ENCODE data around the gene CACNA1B. TPM values are rescaled to one million over a fixed set of nuclear protein-coding genes. Genes with fewer than 3 reads are reported as not detected.

Gene CACNA1B
- total and polyA plus RNA-seq, 10 donors: under 0.01 to 0.09 (median 0.04) TPM; not detected in 4

DNA sequence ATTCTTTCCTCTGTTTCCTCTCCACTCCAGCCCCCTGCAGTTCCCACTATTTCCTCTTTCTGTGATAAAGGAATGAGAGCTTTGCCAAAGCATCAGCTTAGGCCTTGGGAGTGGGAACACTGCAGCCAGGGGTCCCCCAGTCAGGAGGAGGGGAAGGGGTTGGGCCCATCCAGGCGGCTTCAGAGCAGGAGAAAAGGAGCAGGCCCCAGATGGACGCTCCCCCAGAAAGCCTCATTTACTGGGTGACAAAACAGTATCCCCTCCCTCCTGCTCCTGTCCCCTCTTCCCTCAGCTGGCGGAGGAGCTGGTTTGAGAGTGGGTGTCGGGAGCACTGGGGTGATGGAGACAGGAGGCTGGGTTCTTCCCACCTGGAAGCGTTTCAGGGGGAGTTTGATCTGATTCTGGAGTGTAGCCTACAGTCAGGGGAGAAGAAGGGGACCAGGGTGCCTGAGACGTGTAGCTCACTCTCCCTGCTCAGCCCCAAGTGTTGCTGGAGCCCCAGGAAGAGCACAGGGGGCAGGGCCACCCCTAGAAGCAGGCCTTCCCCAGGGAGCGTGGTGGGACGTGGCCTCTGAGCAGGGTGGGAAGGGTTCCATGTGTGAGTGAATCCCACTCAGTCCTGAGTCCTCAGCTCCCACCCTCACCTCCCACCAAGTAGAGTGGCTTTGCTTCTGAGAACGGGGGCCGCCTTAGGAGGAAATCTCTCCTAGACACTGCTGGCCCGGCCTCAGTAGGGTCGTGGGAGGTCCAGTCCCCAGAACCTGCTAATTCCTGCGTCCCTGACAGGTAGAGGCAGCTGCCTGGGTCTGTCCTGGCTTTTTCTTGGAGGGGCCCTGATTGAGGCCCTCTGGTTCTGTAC, 173.1 kb downstream of the CACNA1B start:
- Histone ChIP-seq H3K4me1 (no peaks in the 10 kb centered on the region), H3K4me3 (no peak overlapping the region), H3K27ac (no peak overlapping the region), H3K36me3 (no peaks in the 10 kb centered on the region), H3K9me3 (no peaks in the 10 kb centered on the region), H3K27me3 (replicated peaks in 1 of 7) (peaks cover 0 to 51% (median 4%) of the 10 kb centered on the region in 7 donors)
- TF ChIP-seq POLR2A (IDR thresholded peaks at IDR 0.05): no peak
- TF ChIP-seq, protein P1, sequence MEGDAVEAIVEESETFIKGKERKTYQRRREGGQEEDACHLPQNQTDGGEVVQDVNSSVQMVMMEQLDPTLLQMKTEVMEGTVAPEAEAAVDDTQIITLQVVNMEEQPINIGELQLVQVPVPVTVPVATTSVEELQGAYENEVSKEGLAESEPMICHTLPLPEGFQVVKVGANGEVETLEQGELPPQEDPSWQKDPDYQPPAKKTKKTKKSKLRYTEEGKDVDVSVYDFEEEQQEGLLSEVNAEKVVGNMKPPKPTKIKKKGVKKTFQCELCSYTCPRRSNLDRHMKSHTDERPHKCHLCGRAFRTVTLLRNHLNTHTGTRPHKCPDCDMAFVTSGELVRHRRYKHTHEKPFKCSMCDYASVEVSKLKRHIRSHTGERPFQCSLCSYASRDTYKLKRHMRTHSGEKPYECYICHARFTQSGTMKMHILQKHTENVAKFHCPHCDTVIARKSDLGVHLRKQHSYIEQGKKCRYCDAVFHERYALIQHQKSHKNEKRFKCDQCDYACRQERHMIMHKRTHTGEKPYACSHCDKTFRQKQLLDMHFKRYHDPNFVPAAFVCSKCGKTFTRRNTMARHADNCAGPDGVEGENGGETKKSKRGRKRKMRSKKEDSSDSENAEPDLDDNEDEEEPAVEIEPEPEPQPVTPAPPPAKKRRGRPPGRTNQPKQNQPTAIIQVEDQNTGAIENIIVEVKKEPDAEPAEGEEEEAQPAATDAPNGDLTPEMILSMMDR (IDR thresholded peaks at IDR 0.05 in 8 of 11, conservative IDR thresholded peaks at IDR 0.05 in 3 of 11): no peak
- DNase-seq: peak; percentile 48
- WGBS, 5 donors: 61 to 78% (median 77%) methylated on average over 10 to 13 of the region's 13 CpGs
- intact Hi-C loops (cut with DNase I; ENCODE audit: low total_unique reads): no loop called here

DNA sequence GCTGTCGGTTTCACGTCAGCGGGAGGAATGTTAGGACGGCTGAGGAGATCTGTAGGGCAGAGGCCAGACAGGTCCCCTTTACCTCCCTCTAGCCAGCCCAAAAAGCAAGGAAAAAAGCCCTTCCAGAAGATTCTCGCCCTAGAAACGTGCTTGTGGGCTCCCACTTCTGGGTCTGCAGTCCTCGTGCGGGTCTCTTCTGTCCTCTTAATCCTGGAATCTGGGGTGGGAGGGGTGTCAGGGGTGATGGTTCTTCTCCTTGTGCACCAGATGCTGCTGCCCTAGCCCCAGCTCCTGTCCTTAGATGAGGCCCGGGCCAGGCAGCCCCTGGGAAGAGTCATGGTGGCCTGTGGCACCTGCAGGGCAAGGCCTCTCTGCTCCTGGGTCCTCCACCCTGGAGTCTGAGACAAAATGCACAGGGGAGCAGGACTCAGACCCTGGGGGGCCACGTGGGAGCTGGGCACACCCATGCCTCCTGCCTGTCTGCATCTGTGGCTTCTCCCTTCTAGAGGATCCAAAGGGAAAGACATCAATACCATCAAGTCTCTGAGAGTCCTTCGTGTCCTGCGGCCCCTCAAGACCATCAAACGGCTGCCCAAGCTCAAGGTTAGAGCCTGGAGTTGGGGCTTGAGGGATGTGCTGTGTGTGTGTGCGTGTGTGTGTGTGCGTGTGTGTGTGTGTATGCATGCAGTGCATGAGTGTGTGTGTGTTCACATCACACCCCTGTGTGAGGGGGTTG, 174.2 kb downstream of the CACNA1B start:
- WGBS, 5 donors: 77 to 85% (median 82%) methylated on average over 13 to 15 of the region's 15 CpGs
- peak; percentile 33 for DNase-seq

DNA sequence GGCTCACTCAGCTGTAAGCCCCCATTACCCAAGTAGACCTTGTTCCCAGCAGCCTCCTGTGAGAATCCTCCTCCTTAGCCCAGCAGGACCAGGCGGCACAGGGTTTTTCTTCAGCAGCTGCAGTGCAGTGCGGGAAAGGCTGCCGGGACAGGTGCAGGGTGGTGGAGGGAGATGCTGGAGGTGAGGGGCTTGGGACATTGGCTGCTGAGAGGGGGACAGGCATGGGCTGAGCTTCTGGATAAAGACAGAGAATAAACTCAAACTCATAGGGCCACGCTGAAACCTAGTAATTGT, 174.7 kb downstream of the CACNA1B start:
- no peaks in the 10 kb centered on the region for H3K36me3 ChIP-seq
- no peaks in the 10 kb centered on the region for H3K9me3 ChIP-seq
- H3K4me3 ChIP-seq: no peak overlapping the region
- WGBS, 5 donors: 91 to 99% (median 95%) methylated on average over 4 of the region's 4 CpGs
- DNase-seq: peak; percentile 50
- TF ChIP-seq POLR2AphosphoS5 (IDR thresholded peaks at IDR 0.05): no peak
- peaks cover 0 to 49% (median 4%) of the 10 kb centered on the region in 7 donors for H3K27me3 ChIP-seq (replicated peaks in 1 of 7)
- H3K27ac ChIP-seq: no peak overlapping the region
- H3K4me1 ChIP-seq: no peaks in the 10 kb centered on the region
- intact Hi-C loops (cut with DNase I; ENCODE audit: low total_unique reads): no loop called here

More for the DNA sequence above, 174.2 kb downstream of the CACNA1B start:
- TF ChIP-seq, protein P1 (IDR thresholded peaks at IDR 0.05 in 8 of 11, conservative IDR thresholded peaks at IDR 0.05 in 3 of 11): no peak
- no peak for TF ChIP-seq POLR2A (IDR thresholded peaks at IDR 0.05)
- TF ChIP-seq POLR2AphosphoS5 (IDR thresholded peaks at IDR 0.05): no peak
- Histone ChIP-seq H3K27me3 (replicated peaks in 1 of 7) (peaks cover 0 to 49% (median 4%) of the 10 kb centered on the region in 7 donors), H3K9me3 (no peaks in the 10 kb centered on the region), H3K4me1 (no peaks in the 10 kb centered on the region), H3K36me3 (no peaks in the 10 kb centered on the region), H3K27ac (no peak overlapping the region), H3K4me3 (no peak overlapping the region)
- intact Hi-C loops (cut with DNase I; ENCODE audit: low total_unique reads): no loop called here

DNA sequence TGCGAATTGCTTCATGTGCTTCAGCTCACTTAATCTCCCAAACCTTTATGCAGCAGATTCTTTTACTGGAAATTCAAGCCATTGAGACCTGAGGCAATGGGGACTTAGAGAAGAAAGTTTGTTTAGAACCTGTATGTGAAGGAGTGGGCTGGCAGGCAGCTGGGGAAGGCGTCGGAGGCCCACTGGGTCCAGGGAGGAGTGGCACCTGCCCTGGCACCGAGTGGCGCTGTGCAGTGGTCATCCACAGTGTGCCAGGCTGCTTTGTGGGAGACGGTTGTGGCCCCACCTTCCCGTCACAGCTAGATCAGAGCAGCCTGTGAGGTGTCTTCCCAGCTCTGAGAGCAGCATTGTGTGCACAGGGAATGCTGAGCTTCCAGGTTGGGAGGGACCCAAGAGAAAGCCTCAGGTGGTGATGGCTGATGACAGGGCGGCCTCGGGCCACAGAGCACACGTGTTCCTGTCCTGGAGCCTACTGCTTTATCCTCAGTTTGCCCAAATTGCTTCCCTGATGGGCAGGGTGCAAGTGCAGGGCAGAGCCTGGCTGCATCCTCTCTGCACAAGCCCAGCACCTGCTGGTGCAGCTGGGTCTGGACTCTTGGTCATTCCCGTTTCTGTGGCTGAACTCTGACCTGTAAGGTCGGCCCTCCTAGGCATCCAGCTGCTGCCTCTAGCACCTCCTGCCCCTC, 175.2 kb downstream of the CACNA1B start:
- Histone ChIP-seq H3K27ac (no peak overlapping the region), H3K4me1 (no peaks in the 10 kb centered on the region), H3K9me3 (no peaks in the 10 kb centered on the region), H3K27me3 (replicated peaks in 1 of 7) (peaks cover 0 to 51% (median 4%) of the 10 kb centered on the region in 7 donors), H3K36me3 (no peaks in the 10 kb centered on the region), H3K4me3 (no peak overlapping the region)
- TF ChIP-seq POLR2A (IDR thresholded peaks at IDR 0.05) (no peak), POLR2AphosphoS5 (IDR thresholded peaks at IDR 0.05) (no peak)
- TF ChIP-seq, protein P1 (IDR thresholded peaks at IDR 0.05 in 8 of 11, conservative IDR thresholded peaks at IDR 0.05 in 3 of 11): no peak
- DNase-seq: peak; percentile 33
- intact Hi-C loops (cut with DNase I; ENCODE audit: low total_unique reads): no loop called here
- WGBS, 5 donors: 74 to 93% (median 87%) methylated on average over 7 to 12 of the region's 12 CpGs

Data from spleen (tissue), 11 donors.